ENCODE results near the gene ALS2CL.
"Not testable (repeated sequence)": the region's sequence is repeated elsewhere in the genome, so short reads cannot be mapped to it uniquely, and the experiment has no call there.

ALS2CL gene, protein sequence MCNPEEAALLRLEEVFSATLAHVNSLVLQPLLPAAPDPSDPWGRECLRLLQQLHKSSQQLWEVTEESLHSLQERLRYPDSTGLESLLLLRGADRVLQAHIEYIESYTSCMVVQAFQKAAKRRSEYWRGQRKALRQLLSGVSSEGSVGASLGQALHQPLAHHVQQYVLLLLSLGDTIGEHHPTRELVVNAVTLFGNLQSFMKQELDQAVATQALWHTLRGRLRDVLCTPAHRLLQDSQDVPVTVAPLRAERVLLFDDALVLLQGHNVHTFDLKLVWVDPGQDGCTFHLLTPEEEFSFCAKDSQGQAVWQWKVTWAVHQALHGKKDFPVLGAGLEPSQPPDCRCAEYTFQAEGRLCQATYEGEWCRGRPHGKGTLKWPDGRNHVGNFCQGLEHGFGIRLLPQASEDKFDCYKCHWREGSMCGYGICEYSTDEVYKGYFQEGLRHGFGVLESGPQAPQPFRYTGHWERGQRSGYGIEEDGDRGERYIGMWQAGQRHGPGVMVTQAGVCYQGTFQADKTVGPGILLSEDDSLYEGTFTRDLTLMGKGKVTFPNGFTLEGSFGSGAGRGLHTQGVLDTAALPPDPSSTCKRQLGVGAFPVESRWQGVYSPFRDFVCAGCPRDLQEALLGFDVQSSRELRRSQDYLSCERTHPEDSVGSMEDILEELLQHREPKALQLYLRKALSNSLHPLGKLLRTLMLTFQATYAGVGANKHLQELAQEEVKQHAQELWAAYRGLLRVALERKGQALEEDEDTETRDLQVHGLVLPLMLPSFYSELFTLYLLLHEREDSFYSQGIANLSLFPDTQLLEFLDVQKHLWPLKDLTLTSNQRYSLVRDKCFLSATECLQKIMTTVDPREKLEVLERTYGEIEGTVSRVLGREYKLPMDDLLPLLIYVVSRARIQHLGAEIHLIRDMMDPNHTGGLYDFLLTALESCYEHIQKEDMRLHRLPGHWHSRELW

DNA sequence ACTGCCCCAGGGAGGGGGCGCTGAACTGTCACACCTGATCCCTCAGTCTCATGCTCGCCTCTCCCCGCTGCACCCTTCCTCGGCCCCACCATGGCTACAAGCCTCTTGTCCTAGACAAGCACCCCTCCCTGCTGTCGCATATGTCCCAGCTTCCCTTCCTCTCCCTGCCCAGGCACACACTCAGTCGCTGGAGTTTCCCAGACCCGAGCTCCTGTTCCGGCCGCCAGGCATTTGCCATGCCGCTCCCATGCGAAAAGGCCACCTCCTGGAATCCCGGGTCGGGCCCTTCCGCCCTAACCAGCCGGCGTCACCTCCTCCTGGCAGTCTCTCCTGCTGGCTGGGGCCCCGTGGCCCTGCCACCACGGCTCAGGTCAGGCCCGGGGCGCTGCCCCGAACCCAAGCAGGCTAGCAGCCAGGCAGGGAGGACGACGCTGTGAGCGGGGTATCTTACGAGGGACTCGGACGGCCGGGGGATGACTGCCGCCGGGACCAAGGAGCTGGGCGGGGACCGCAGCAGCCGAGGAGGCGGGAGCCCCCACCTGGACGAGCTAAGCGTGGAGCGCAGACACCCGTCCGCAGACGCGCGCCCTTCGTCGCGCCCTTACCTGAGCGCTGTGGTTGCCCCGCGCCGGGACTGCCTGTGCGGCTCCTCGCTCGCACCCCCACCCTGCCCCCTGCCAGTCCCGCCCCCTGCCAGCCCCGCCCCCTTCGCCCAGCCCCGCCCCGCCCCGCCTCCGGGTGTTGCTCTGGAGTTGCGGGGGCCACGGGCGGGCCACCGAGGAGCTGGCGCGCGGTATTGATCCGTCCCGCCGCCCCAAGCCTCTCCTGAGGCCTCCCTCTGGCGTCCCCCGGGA is at the start of gene ALS2CL:
Gene ALS2CL (minus strand): TSS at position 642 of the 854 bp plus-strand sequence. CDS start 4,239 bp downstream, outside the sequence.
- peak; percentile 85 for DNase-seq

DNA sequence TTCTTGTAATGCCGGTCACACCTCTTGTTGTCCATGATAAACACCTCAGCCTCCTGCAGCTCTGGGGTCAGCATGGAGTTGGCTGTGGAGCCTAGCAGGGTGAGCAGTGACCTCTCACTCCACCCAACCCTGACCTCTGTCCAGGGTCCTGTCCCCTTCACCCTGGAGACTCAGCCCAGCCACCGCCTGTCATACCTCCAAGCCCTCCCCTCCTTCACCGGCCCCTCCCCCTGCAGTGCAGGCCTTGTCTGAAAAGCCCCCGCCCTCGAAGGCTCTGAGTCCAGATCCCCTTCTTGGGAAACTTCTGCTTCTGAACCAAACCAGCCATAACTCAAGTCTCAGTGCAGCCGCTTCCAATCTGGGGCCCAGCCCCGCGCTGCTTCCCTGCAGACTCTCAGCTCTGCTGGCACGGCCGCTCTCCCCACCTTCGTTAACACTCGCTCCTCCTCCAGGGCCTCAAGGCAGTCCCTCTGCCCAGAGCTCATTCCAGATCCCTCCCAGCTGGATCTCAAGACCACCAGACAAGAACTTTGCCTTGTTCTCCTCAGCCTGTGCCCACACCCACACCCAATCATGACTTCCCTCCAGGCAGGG is 49.6 kb upstream of the ALS2CL start:
- DNase-seq, result no peak

DNA sequence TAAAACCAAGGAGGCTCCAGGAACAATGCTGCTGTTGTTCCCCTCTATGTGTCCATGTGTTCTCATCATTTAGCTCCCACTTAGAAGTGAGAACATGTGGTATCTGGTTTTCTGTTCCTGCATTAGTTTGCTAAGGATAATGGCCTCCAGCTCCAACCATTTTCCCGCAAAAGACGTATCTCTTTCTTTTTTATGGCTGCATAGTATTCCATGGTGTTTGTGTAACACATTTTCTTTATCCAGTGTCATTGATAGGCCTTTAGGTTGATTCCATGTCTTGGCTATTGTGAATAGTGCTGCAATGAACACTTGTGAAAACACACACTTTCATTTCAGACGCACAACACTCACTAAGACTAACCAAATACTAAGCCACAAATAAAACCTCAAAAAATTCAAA is 46.1 kb upstream of the ALS2CL start:
- not testable (repeated sequence) for DNase-seq

DNA sequence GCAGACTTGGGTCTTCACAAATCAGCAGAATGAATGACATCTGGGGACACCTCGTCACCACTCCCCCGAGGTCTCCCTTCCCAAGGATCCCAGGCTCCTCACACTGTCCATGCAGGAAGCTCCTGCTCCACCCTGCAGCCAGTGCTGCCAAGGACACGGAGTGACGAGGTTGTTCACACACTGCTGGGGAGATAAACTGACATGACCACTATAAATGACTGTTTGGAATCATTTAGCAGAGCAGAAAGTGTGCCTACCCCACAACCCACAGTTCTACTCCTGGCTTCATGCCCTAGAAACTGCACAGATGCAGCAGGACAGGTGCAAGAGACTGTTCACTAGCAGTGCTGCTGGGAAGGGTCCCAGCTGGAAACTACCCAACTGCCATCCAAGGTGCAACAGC is 43.9 kb upstream of the ALS2CL start:
- peak; percentile 61 for DNase-seq

DNA sequence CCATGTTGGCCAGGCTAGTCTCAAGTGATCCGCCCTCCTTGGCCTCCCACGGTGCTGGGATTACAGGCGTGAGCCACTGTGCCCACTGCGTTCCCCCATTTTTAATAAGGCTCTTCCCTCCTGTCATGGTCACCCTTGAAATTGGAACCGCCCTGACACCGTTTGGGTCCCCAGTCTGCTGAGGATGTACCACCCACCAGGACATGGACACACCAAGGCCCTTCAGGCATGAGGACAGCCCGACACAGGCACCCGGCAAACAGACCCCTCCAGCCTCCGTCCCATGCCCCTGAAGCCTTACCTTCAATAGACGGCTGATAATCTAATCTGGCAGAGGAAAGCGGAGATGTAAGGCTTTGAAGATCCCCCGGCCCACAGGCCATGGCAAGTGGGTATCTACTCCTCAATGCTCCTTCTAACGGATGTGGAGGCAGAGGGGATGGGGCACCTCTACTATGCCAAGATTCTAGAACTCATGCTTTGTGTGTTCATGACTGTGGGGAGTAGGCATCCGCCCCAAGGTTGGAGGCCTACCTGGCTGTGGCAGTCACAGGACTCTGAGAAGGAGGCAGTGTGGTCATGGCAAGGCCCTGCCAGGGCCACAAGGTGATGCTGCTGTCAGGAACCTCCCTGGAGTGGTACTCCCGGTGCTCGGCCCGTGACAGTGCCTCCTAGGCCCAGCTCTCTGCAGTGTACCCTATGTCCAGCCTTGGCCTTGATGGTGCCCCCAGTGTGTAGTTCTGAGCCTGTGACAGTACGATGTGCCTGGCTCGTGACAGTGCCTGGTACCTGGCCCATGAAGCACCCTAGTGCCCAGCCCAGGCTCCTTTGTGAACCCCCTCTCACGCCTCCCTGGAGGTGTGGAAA is 42.8 kb upstream of the ALS2CL start:
- DNase-seq, result no peak

DNA sequence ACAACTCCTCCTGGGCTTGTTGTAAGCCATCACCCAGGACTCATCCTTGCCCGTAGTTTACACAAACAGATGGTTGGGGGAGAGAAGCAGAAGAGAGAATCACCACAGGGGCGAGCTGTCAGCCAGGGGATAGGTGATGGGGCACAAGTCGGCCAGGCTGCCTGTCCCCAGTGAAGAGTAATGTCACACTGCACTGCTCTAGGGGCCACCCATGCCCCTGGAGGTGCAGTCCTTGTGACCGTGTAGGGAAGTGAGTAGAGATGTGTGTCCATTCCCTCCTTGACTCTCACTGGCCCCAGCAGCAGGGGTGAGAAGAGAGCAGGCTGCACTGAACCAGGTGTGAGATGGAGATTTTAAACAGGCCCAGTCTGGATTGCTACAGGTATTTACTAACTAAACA is 41.3 kb upstream of the ALS2CL start:
- DNase-seq, result no peak

DNA sequence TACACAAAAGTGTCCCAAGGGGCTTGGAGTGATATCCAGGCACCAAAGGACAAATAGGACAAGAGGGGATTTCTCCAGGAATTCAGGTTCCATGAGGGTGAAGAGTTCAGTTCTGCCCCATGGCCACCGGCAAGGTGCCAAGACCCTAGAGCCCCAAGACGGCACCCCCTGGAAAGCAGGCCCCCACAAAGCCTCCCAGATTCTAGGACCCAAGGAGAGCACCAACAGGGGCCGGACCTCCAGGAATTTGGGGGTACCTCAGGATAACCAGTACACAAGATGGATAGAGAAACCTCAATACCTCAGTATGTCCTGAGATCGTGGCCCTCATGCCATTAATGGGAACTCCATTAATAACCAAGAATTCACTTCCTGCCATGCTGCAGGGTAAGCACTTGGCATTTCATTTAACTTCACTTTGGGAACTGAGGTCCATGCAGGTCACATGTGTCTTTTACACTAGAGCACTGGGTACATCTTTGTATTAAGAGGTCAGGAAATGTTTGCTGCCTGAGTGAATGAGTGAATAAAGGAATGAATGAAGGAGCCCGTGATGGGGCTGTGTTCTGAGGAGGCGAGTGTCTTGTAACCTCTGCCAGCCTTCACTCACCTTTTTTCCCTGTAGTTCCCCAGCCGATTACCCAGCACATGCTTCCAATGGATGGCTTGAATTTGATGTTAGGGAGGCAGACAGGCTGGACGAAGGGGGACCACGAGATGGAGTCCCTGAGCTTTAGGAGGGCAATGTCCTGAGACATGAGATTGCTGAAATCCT is 39.7 kb upstream of the ALS2CL start:
- DNase-seq, result no peak

DNA sequence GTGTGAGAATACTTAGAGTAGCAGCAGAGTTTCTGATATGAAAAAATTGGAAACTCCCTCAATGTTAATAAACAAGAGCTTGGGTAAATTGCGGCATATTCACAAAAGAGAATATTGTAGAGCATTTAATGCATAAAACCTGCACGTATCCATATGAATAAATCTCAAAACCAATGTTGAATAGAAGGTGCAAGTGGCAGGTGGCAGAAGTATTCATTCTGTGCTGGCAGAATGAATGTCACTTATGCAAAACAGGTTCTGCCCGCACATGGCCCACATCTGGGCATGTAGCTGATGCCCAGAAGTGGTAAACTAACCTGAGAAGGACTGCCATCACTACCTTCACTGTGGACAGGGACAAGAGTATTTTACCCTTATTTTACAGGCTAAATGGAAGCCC is 38.3 kb upstream of the ALS2CL start:
- DNase-seq, result no peak

DNA sequence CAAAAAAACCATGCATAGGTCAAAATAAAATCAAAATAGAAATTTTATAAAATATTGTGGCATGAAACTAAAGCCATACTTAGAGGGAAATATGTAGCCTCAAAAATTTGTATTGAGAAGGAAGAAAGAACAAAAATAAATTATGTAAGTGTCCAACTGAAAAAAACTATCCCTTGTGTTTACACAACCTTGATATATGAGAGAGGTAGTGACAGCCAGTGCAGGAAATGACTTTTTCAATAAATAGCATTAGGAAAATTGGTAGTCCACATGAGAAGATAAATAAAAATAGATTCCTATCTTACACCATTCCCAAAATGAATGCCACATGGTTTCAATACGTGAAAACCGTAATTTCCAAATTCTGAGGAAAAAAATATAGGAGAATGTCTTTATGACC is 37.3 kb upstream of the ALS2CL start:
- DNase-seq, result no peak

DNA sequence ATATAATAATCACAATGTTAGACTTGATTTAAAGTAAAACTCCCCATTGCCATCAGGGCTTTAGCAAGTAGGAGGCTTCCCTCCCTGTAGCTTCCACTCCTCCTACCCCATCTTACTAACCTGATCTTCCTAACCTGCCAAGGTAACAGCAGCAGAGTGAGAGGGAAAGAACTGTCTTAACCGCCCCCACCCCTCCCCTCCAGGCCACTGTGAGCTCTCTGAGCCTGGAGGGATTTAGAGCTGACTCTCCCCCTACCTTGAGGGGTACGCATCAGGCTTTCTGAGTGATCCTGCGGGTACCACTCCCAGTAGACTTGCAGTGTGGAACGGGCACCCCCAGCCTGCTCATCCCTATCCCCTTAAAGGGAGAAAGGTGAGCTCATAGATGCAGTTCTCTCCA is 35.6 kb upstream of the ALS2CL start:
- DNase-seq, result no peak

DNA sequence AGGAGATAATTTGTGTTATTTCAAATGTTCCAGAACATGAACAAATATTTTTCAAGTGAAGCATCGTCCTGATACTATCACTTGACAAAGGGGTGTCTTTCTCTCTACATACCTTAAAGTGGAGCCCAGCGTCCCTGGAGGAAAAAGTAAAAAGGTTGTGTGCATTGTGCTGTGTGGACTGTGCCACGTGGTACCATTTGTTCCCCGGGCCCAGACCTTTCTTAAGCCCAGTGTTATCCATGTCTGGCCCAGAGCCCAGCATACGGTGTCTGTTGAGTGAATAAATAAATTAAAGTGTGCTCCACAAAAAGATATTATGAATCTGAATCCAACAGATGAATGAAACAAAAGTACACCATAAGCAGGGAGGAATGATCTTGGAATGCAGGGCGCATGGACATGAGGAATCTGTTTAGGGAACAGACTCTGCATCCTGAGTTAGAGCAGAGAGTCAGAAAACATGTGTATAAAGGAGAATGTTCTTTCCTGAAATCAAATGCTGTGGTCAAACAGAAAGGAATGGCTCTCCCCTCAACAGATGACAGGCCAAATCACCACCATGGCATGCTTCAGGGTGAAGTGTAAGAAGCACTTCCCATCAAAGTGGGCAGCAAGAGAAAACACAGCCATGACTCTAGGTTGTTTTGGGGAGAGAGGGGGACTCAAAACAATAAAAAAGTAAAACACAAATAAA is 32.3 kb upstream of the ALS2CL start:
- no peak for DNase-seq

DNA sequence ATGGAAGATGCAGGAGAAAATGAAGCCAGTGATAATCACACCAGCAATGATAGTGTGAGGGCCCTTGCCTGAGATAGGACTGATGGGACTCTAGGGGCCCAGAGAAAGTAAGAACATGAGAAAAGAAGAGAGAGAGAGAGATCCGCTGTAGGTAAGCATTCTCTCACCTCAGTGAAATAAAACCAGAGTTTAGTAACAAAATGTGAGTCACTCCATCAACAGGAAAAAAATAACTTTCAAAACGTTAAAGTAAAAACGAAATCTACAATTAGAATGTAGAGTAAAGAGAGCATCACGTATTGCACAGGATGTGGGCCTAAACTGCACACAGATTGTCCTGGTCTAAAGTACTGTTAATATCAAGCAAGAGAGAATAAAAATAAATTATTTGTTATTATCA is 30.9 kb upstream of the ALS2CL start:
- no peak for DNase-seq

DNA sequence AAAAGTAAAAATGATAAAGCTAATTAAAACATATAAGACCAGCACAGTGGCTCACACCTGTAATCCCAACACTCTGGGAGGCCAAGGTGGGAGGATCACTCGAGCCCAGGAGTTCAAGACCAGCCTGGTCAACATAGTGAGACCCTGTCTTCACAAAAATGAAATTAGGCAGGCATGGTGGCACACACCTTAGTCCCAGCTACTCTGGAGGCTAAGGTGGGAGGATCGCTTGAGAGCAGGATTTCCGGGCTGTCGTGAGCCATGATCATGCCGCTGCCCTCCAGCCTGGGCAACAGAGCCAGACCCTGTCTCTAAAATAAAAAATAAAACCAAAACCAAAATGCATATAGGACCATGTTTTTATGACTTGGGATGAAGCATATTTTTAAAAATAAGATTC is 29.0 kb upstream of the ALS2CL start:
- no peak for DNase-seq

DNA sequence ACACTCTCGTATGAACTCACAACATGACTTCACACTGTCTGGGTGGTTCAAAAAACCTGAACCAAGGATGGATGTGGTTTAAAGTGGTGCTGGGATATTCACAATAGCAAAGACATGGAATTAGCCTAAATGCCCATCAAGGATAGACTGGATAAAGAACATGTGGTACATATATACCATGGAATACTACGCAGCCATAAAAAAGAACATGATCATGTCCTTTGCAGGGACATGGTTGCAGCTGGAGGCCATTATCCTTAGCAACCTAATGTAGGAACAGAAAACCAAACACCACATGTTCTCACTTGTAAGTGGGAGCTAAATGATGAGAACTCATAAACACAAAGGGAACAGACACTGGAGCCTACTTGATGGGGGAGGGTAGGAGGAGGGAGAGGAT is 27.5 kb upstream of the ALS2CL start:
- DNase-seq, result no peak

DNA sequence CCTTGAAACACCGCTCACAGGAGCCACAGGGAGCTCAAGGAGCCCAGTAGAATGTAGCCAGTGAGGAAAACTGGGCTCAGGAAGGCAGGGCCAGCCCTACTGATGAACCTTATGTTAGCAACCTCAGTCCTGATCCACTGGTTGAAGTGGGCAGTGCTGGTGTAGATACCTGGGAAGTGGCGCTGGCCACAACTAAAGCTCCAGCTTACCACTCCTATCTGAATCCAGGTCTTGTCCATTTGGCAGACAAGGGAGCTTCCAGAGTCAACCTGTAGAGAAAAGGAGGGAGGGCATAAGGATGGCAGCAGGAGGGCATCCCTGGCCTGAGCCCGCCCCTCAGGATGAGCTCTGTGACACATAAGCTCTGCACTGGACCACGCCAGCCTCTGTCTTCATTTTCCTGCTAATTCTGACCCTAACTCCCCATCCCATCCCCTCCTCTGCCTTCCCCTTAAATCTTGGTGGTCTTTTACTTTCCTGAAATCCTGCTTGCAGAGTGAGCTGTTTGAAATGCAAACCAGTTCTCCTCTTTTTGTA is 26.3 kb upstream of the ALS2CL start:
- no peak for DNase-seq

DNA sequence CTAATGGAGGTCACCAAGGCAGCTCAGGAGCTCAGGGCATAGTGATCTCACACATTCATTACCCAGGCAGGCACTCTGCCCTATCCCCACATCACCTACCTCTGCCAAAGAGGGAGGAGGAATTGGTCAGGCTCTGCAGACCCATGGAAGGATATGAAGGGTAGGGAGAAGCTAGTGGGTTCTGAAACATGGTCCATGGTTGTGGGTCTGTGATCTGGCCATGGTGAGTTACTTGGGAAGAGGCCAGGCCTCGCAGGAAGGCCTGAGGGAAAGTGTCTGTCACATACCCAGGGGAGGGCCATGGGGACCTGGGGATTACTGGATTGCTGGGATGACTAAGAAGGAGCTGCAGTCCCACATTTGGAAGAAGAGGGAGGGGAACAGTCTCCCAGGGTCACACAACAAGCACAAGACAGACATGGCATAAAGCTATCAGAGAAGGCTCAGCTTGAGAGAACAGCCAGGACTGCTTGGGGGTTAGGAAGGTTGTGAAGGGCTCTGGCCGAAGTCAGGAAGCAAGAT is 25.6 kb upstream of the ALS2CL start:
- no peak for DNase-seq

DNA sequence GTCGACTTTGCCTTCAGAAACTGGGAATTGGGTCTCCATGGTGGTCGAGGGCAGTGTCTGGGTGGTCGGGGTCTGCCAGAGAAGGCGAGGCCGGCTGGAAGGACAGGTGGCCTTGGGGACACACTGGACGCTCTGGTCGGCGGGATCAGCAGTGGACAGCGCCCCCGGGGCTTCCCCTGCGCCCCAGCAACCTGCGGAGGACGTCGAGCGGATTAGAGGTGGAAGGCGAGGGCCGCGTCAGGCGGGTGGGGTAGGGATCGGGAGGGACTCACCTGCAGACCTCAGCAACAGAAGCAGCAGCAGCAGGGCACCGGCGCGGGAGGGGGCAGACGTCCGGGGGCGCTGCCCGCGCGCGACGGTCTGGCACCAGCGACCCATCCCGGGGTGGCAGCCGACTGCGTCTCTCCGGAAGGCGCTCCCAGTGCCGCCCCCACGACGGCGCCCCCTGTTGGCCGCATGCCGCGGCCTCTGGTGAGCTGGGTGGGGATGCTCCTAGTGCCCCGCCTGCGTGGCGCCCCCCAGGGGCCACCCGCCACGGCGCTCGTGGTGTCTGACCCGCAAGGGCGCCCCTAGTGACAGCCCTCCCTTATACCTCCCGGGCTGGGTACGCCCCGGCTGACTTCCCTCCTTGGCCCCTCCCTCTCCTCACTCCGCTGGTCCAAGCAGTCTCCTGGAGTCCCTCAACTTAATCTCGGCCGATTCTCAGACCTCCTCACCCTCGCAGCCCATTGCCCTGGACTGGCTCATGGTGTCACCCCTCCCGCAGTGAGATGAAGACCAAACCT is 24.2 kb upstream of the ALS2CL start, which contains the start of gene PRSS50:
Gene PRSS50 (minus strand): TSS at position 423 of the 785 bp plus-strand sequence. CDS start 45 bp downstream, at position 378.
- DNase-seq, result no peak
